Measurements from ENCODE around the gene SMTNL2.

DNA sequence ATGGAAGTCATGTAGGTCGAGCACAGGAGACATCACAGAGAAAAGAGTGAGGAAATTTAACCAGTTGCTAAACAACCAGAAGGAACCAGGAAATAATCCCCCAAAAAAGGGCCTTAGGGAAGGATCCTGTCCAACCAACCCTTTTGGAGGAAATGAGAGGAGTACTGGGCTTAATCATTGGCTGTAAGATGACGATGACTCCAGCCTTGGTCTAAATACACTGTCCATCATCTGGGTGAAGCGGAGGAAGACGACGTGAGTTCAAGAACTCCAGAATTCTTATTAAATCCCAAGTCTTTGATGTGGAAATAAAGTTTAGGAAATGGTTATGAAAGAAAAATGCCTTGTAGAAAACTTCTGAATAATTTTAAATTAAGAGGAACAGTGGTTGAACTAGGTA is 68.7 kb downstream of the SMTNL2 start:
- no peak for TF ChIP-seq EZH2 (IDR thresholded peaks at IDR 0.05; ENCODE audit: borderline replicate concordance, low read depth, low read length, poor library complexity, severe bottlenecking)
- TF ChIP-seq, protein P1, sequence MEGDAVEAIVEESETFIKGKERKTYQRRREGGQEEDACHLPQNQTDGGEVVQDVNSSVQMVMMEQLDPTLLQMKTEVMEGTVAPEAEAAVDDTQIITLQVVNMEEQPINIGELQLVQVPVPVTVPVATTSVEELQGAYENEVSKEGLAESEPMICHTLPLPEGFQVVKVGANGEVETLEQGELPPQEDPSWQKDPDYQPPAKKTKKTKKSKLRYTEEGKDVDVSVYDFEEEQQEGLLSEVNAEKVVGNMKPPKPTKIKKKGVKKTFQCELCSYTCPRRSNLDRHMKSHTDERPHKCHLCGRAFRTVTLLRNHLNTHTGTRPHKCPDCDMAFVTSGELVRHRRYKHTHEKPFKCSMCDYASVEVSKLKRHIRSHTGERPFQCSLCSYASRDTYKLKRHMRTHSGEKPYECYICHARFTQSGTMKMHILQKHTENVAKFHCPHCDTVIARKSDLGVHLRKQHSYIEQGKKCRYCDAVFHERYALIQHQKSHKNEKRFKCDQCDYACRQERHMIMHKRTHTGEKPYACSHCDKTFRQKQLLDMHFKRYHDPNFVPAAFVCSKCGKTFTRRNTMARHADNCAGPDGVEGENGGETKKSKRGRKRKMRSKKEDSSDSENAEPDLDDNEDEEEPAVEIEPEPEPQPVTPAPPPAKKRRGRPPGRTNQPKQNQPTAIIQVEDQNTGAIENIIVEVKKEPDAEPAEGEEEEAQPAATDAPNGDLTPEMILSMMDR (conservative IDR thresholded peaks at IDR 0.05; ENCODE audit: low read depth, low read length) = no peak
